ENCODE data around the gene TOMM20L.

GRCh38 chr14:58398895-58399294, 3.2 kb downstream of the TOMM20L start:
- TF ChIP-seq CTCF (IDR thresholded peaks at IDR 0.05 in 8 of 11, conservative IDR thresholded peaks at IDR 0.05 in 3 of 11) (no peak), POLR2AphosphoS5 (IDR thresholded peaks at IDR 0.05) (no peak)

Measured in spleen (tissue), 7 donors.